ENCODE data around the gene DTX3.

The DTX3 gene

GRCh38 chr12:57621497-57622292, 17.1 kb downstream of the DTX3 start:
- peak; percentile 91 for TF ChIP-seq CTCF (IDR thresholded peaks at IDR 0.05)

GRCh38 chr12:57622293-57623245, 17.9 kb downstream of the DTX3 start:
- no peak for TF ChIP-seq CTCF (IDR thresholded peaks at IDR 0.05)

GRCh38 chr12:57623385-57623784, 18.8 kb downstream of the DTX3 start:
- no peak for TF ChIP-seq CTCF (IDR thresholded peaks at IDR 0.05)

DNA sequence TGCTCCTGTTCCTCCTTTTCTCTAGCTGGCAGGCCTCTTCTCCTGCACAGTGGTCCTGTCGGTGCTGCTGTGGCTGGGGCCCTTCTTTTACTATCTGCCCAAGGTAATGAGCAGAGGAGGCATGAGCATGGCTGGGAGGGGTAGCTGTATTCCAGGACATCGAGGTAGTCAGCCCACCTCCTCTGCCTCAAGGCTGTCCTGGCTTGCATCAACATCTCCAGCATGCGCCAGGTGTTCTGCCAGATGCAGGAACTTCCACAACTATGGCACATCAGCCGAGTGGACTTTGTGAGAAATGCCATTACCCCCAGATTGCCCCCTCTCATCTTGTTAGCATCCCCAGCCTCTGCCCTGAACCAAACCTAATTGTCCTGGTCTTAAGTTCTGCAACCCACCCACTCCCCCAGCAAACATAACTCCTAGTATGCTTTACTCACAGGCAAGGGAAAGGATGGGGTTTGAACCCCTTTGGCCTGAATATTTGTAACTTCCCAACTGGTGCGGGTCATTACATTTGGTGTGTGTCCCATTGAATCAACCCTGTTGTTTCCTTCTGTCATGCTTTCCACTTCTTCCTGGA, 19.3 kb downstream of the DTX3 start:
- TF ChIP-seq CTCF (IDR thresholded peaks at IDR 0.05), result no peak

- TF ChIP-seq CTCF (IDR thresholded peaks at IDR 0.05), result no peak
Observed at GRCh38 chr12:57624441-57625220, 20.0 kb downstream of the DTX3 start.

DNA sequence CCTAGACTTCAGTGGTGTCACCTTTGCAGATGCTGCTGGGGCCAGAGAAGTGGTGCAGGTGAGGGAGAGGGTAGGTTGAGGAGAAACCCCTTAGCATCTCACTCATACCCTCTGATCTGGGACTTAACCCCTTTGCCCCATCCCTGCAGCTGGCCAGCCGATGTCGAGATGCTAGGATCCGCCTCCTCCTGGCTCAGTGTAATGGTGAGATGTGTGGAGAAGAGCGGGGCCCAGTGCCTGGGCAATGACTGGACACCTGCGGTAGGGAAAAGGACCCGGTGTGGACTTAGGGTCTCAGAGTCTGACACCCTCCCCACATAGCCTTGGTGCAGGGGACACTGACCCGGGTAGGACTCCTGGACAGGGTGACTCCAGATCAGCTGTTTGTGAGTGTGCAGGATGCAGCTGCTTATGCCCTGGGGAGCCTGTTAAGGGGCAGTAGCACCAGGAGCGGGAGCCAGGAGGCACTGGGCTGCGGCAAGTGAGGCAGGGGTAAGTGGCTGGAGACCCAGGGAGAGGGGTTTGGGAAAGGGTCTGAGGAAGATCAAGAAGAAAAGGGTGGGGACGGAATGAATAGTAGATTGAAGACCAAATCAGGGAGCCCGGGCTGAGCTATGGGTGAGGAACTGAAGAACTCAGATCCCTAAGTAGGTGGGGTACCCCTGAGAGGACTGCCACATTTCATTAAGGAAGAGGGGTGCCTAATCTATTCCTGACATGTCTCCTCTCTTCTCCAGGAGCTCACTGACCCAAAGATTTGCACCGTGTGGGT, 20.8 kb downstream of the DTX3 start:
- no peak for TF ChIP-seq CTCF (IDR thresholded peaks at IDR 0.05)

Measured in LNCAP (cell line).